Measurements from ENCODE around the gene TMEM125.

TMEM125 gene

DNA sequence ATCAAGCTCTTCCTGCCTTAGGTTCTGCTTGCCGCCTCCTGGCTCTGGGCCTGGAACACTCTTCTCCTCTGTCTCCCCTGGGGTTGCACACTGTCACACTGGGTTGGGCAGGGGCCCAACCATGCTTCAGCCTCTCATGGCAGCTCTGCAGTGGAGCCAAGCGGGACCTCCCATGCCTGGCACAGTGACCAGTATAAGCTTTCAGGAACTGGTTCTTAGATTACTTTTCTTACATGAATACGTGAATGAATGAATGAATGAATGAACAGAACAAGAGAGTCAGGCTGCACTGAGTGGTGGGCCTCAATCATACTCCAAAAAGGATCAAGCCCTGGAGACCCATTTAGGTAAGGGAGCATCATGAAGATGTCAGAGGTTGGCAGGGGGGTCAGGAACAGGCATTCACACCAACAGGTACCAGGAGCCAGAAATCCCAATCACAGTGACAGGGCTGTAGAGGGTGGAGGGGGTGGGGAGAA lies 30.8 kb upstream of the TMEM125 start:
- TF ChIP-seq EZH2phosphoT487 (IDR thresholded peaks at IDR 0.05; ENCODE audit: borderline replicate concordance, low read length): no peak
- TF ChIP-seq, protein P1, sequence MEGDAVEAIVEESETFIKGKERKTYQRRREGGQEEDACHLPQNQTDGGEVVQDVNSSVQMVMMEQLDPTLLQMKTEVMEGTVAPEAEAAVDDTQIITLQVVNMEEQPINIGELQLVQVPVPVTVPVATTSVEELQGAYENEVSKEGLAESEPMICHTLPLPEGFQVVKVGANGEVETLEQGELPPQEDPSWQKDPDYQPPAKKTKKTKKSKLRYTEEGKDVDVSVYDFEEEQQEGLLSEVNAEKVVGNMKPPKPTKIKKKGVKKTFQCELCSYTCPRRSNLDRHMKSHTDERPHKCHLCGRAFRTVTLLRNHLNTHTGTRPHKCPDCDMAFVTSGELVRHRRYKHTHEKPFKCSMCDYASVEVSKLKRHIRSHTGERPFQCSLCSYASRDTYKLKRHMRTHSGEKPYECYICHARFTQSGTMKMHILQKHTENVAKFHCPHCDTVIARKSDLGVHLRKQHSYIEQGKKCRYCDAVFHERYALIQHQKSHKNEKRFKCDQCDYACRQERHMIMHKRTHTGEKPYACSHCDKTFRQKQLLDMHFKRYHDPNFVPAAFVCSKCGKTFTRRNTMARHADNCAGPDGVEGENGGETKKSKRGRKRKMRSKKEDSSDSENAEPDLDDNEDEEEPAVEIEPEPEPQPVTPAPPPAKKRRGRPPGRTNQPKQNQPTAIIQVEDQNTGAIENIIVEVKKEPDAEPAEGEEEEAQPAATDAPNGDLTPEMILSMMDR (IDR thresholded peaks at IDR 0.05; ENCODE audit: low read depth, low read length, poor library complexity, severe bottlenecking): no peak
- Histone ChIP-seq H3K9me2 (replicated peaks; ENCODE audit: control insufficient read depth, low read length) (no peaks in the 10 kb centered on the region), H3K4me3 (ENCODE audit: low read length) (0 out of 2 replicates have a peak overlapping the region, but pooled peaks have one; percentile 1), H3K4me2 (ENCODE audit: low read length) (peak overlapping the region; percentile 56), H4K20me1 (ENCODE audit: control insufficient read depth, insufficient read depth, low read depth, low read length) (no peaks in the 10 kb centered on the region), H3K36me3 (ENCODE audit: control insufficient read depth, low read length) (no peaks in the 10 kb centered on the region), H3K27me3 (ENCODE audit: control insufficient read depth, low read length) (no peaks in the 10 kb centered on the region), H3K4me1 (ENCODE audit: control insufficient read depth, low read length) (peaks cover 23% of the 10 kb centered on the region), H3K79me2 (ENCODE audit: control insufficient read depth, low read length) (no peaks in the 10 kb centered on the region), H3K9me3 (ENCODE audit: control insufficient read depth, insufficient read depth, low read length) (no peaks in the 10 kb centered on the region), H3K27ac (ENCODE audit: low read depth, low read length) (peak overlapping the region; percentile 59), H3F3A (ENCODE audit: control insufficient read depth, insufficient read depth) (peaks cover 3% of the 10 kb centered on the region)

DNA sequence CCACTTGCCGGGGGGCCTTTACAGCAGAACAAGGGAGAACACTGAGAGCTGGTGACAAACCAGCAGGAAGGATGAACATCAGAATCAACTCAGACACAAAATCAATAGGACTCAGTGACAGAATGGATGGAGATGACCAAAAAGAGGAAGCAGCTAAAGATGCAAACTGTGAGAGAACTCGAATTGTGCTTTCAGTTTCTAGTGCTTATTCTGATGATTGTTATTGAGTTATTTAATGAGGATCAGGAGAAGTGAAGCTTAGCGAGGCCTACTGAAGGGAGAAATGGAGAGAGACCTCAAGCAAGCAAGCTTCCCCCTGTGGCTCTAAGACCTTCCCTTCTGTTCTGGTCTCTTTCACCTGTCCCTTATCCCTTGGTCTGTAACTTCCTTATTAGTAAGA lies 30.3 kb upstream of the TMEM125 start:
- Histone ChIP-seq H3K36me3 (ENCODE audit: control insufficient read depth, low read length) (no peaks in the 10 kb centered on the region), H3K4me2 (ENCODE audit: low read length) (peak overlapping the region; percentile 56), H3K79me2 (ENCODE audit: control insufficient read depth, low read length) (no peaks in the 10 kb centered on the region), H3K27me3 (ENCODE audit: control insufficient read depth, low read length) (no peaks in the 10 kb centered on the region), H4K20me1 (ENCODE audit: control insufficient read depth, insufficient read depth, low read depth, low read length) (no peaks in the 10 kb centered on the region), H3F3A (ENCODE audit: control insufficient read depth, insufficient read depth) (peaks cover 3% of the 10 kb centered on the region), H3K9me3 (ENCODE audit: control insufficient read depth, insufficient read depth, low read length) (no peaks in the 10 kb centered on the region), H3K27ac (ENCODE audit: low read depth, low read length) (peak overlapping the region; percentile 59), H3K4me3 (ENCODE audit: low read length) (peak overlapping the region; percentile 17; the same call in 1 of the 2 replicates), H3K4me1 (ENCODE audit: control insufficient read depth, low read length) (peaks cover 23% of the 10 kb centered on the region), H3K9me2 (replicated peaks; ENCODE audit: control insufficient read depth, low read length) (no peaks in the 10 kb centered on the region)
- no peak for TF ChIP-seq EZH2phosphoT487 (IDR thresholded peaks at IDR 0.05; ENCODE audit: borderline replicate concordance, low read length)
- TF ChIP-seq, protein P1 (IDR thresholded peaks at IDR 0.05; ENCODE audit: low read depth, low read length, poor library complexity, severe bottlenecking): no peak

DNA sequence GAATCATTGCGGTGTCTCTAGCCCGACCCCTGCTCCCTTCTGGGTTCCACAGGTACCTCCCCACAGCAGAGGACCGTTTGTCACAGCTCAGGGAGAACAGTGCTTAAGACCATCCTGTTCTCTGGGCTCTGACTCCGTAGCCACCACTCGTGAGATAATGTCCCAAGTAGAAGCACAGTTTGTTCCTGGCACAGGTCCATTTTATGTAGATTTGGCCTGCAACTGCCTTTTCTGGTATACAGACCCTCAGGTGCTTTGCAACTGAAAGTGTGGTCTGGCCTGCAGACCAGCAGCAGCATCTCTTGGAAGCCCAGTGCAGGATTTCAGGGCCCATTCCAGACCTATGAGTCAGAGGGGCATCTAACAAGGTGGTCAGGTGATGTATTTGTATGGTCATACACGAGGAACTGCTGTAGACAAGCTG lies 28.4 kb upstream of the TMEM125 start:
- Histone ChIP-seq H3K36me3 (ENCODE audit: control insufficient read depth, low read length) (no peaks in the 10 kb centered on the region), H3K27ac (ENCODE audit: low read depth, low read length) (no peak overlapping the region), H4K20me1 (ENCODE audit: control insufficient read depth, insufficient read depth, low read depth, low read length) (no peaks in the 10 kb centered on the region), H3K4me3 (ENCODE audit: low read length) (no peak overlapping the region), H3K9me2 (replicated peaks; ENCODE audit: control insufficient read depth, low read length) (no peaks in the 10 kb centered on the region), H3K9me3 (ENCODE audit: control insufficient read depth, insufficient read depth, low read length) (no peaks in the 10 kb centered on the region), H3K79me2 (ENCODE audit: control insufficient read depth, low read length) (no peaks in the 10 kb centered on the region), H3K27me3 (ENCODE audit: control insufficient read depth, low read length) (no peaks in the 10 kb centered on the region), H3K4me2 (ENCODE audit: low read length) (no peak overlapping the region), H3F3A (ENCODE audit: control insufficient read depth, insufficient read depth) (peaks cover 3% of the 10 kb centered on the region), H3K4me1 (ENCODE audit: control insufficient read depth, low read length) (peaks cover 23% of the 10 kb centered on the region)
- TF ChIP-seq EZH2phosphoT487 (IDR thresholded peaks at IDR 0.05; ENCODE audit: borderline replicate concordance, low read length): no peak
- TF ChIP-seq, protein P1 (IDR thresholded peaks at IDR 0.05; ENCODE audit: low read depth, low read length, poor library complexity, severe bottlenecking): no peak
